HepG2 (cell line): Measurements from ENCODE around the gene TRIM4.
"Not testable (repeated sequence)": the region's sequence is repeated elsewhere in the genome, so short reads cannot be mapped to it uniquely, and the experiment has no call there.

Source experiments
- EED ChIP-seq: sonication (generic); formaldehyde crosslinking; IDR thresholded peaks from 2 replicates; pipeline ENCODE4 v1.5.0; 2020; ENCODE audit warnings: mild to moderate bottlenecking, missing genetic modification reagents
- PCBP2 ChIP-seq: fragments of 200-400 bp; formaldehyde crosslinking; optimal IDR thresholded peaks from 2 replicates; pipeline ENCODE3; 2018; ENCODE audit warnings: low read length, low read depth; ENCODE audit not compliant: poor library complexity, severe bottlenecking
- RAD21 ChIP-seq: fragments of 450-650 bp; formaldehyde crosslinking; IDR thresholded peaks from 2 replicates; pipeline ENCODE4 v1.5.0; 2020; ENCODE audit warnings: mild to moderate bottlenecking
- SRF ChIP-seq: IDR thresholded peaks from 2 replicates; pipeline ENCODE4 v1.6.1; 2011; ENCODE audit warnings: mild to moderate bottlenecking, low read depth, low read length, moderate library complexity
- ZFP1 ChIP-seq: IDR thresholded peaks from 2 replicates; pipeline ENCODE4 v1.6.1; 2016
- TF ChIP-seq, protein P1 (sequence below): sonication (generic); formaldehyde crosslinking; IDR thresholded peaks from 2 replicates; pipeline ENCODE4 v1.4.0; 2020; ENCODE audit warnings: missing genetic modification reagents
- TF ChIP-seq, protein P2 (sequence below): sonication (generic); formaldehyde crosslinking; IDR thresholded peaks from 2 replicates; pipeline ENCODE4 v1.5.0; 2020; ENCODE audit warnings: mild to moderate bottlenecking, missing genetic modification reagents
- TF ChIP-seq, protein P3 (sequence below): sonication (generic); formaldehyde crosslinking; IDR thresholded peaks from 2 replicates; pipeline ENCODE4 v1.5.0; 2020; ENCODE audit warnings: mild to moderate bottlenecking, missing genetic modification reagents, moderate library complexity

DNA sequence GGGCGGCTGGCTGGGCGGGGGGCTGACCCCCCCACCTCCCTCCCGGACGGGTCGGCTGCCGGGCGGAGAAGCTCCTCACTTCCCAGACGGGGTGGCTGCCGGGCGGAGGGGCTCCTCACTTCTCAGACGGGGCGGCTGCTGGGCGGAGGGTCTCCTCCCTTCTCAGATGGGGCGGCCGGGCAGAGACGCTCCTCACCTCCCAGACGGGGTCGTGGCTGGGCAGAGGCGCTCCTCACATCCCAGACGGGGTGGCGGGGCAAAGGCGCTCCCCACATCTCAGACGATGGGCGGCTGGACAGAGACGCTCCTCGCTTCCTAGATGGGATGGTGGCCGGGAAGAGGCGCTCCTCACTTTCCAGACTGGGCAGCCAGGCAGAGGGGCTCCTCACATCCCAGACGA, 31.0 kb downstream of the TRIM4 start:
- TF ChIP-seq SRF; RAD21 (CRISPR knock-in tag); PCBP2; ZFP1; EED (CRISPR knock-in tag): not testable (repeated sequence)
- TF ChIP-seq, protein P1, sequence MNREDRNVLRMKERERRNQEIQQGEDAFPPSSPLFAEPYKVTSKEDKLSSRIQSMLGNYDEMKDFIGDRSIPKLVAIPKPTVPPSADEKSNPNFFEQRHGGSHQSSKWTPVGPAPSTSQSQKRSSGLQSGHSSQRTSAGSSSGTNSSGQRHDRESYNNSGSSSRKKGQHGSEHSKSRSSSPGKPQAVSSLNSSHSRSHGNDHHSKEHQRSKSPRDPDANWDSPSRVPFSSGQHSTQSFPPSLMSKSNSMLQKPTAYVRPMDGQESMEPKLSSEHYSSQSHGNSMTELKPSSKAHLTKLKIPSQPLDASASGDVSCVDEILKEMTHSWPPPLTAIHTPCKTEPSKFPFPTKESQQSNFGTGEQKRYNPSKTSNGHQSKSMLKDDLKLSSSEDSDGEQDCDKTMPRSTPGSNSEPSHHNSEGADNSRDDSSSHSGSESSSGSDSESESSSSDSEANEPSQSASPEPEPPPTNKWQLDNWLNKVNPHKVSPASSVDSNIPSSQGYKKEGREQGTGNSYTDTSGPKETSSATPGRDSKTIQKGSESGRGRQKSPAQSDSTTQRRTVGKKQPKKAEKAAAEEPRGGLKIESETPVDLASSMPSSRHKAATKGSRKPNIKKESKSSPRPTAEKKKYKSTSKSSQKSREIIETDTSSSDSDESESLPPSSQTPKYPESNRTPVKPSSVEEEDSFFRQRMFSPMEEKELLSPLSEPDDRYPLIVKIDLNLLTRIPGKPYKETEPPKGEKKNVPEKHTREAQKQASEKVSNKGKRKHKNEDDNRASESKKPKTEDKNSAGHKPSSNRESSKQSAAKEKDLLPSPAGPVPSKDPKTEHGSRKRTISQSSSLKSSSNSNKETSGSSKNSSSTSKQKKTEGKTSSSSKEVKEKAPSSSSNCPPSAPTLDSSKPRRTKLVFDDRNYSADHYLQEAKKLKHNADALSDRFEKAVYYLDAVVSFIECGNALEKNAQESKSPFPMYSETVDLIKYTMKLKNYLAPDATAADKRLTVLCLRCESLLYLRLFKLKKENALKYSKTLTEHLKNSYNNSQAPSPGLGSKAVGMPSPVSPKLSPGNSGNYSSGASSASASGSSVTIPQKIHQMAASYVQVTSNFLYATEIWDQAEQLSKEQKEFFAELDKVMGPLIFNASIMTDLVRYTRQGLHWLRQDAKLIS (CRISPR knock-in tag): not testable (repeated sequence)
- TF ChIP-seq, protein P2, sequence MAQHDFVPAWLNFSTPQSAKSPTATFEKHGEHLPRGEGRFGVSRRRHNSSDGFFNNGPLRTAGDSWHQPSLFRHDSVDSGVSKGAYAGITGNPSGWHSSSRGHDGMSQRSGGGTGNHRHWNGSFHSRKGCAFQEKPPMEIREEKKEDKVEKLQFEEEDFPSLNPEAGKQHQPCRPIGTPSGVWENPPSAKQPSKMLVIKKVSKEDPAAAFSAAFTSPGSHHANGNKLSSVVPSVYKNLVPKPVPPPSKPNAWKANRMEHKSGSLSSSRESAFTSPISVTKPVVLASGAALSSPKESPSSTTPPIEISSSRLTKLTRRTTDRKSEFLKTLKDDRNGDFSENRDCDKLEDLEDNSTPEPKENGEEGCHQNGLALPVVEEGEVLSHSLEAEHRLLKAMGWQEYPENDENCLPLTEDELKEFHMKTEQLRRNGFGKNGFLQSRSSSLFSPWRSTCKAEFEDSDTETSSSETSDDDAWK (CRISPR knock-in tag): not testable (repeated sequence)
- TF ChIP-seq, protein P3, sequence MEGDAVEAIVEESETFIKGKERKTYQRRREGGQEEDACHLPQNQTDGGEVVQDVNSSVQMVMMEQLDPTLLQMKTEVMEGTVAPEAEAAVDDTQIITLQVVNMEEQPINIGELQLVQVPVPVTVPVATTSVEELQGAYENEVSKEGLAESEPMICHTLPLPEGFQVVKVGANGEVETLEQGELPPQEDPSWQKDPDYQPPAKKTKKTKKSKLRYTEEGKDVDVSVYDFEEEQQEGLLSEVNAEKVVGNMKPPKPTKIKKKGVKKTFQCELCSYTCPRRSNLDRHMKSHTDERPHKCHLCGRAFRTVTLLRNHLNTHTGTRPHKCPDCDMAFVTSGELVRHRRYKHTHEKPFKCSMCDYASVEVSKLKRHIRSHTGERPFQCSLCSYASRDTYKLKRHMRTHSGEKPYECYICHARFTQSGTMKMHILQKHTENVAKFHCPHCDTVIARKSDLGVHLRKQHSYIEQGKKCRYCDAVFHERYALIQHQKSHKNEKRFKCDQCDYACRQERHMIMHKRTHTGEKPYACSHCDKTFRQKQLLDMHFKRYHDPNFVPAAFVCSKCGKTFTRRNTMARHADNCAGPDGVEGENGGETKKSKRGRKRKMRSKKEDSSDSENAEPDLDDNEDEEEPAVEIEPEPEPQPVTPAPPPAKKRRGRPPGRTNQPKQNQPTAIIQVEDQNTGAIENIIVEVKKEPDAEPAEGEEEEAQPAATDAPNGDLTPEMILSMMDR: not testable (repeated sequence)
